GM10248 (cell line): ENCODE data around the gene SACM1L.
"Not testable (repeated sequence)": the region's sequence is repeated elsewhere in the genome, so short reads cannot be mapped to it uniquely, and the experiment has no call there.

ENCODE experiments used
- CTCF ChIA-PET: fragments of 300-600 bp; sonication (Branson Sonifier 250); formaldehyde crosslinking; extraction: SDS; loops from one replicate; lab custom pipeline; 2021; ENCODE audit warnings: antibody characterized with exemption; lab: Yijun Ruan, JAX
- POLR2A ChIA-PET: fragments of 350-650 bp; sonication (Branson Sonifier 250); formaldehyde crosslinking; extraction: SDS; loops from one replicate; lab custom pipeline; 2020; ENCODE audit warnings: antibody characterized with exemption; lab: Yijun Ruan, JAX
- DNase-seq: peaks from one replicate; pipeline ENCODE4 v3.0.0; 2012; ENCODE audit errors: extremely low spot score
- CTCF ChIP-seq: IDR thresholded peaks from 2 replicates; pipeline ENCODE4 v1.5.1; 2012; ENCODE audit warnings: mild to moderate bottlenecking, low read depth; ENCODE audit errors: extremely low read depth, missing control alignments, control extremely low read depth

The SACM1L gene

DNA sequence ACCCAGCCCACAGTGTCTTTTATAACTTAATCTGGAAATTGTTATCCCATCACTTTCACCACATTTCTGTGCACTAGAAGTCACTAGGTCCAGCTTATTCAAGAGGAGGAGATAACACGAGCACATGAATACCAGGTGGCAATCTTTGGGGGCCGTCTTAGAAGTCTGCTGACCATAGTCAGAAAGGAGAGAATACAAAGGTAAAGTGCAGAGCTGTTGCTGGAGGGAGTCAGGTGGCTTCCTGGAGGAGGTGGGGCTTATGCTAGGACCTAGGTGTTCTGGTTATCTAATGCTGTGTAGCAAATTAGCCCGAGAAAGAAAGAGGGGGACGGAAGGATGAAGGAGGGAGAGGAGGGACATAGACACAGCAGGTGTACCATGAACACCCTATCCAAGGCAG, 60.7 kb downstream of the SACM1L start:
- DNase-seq: no peak
- POLR2A ChIA-PET: no interaction called here
- CTCF ChIA-PET: interaction anchor here (1.1 to 2.3 kb wide), 7 partner anchors 9 to 335 kb away, joined by 3 to 8 read pairs (median 4); no protein-coding TSS in a partner anchor
- no peak for TF ChIP-seq CTCF

- CTCF ChIA-PET: interaction anchor here (1.0 to 1.6 kb wide), 4 partner anchors 10 to 333 kb away, joined by 3 to 5 read pairs (median 3); no protein-coding TSS in a partner anchor
- DNase-seq: no peak
- POLR2A ChIA-PET: no interaction called here
- TF ChIP-seq CTCF: no peak
These were observed 62.5 kb downstream of the SACM1L start for GRCh38 chr3:45751537-45752242.

DNA sequence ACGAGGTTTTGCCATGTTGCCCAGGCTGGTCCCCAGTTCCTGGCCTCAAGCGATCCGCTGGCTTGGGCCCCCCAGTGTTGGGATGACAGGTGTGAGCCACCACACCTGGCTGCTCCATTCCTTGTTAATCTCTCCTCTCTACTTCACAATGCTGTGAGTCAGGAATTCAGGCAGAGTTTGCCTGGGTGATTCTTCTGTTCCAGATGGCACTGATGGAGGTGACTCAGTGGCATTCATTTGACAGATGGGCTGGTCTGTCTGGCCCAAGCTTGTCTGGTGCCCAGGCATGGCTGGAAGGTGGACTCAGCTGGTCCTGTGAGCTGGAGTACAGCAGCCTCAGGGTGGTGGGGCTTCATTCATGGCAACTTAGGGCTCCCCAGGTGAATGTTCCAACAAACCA, 63.9 kb downstream of the SACM1L start:
- ChIA-PET POLR2A (no interaction called here), CTCF (interaction anchor here (1.1 to 3.8 kb wide), 5 partner anchors 8 to 325 kb away, joined by 3 to 15 read pairs (median 3); no protein-coding TSS in a partner anchor)
- no peak for DNase-seq
- TF ChIP-seq CTCF: no peak

GRCh38 chr3:45754461-45754860, 65.3 kb downstream of the SACM1L start:
- DNase-seq: no peak
- TF ChIP-seq CTCF: no peak
- ChIA-PET POLR2A (no interaction called here), CTCF (interaction anchor here (1.2 to 3.8 kb wide), 4 partner anchors 27 to 329 kb away, joined by 3 to 15 read pairs (median 4); no protein-coding TSS in a partner anchor)

DNA sequence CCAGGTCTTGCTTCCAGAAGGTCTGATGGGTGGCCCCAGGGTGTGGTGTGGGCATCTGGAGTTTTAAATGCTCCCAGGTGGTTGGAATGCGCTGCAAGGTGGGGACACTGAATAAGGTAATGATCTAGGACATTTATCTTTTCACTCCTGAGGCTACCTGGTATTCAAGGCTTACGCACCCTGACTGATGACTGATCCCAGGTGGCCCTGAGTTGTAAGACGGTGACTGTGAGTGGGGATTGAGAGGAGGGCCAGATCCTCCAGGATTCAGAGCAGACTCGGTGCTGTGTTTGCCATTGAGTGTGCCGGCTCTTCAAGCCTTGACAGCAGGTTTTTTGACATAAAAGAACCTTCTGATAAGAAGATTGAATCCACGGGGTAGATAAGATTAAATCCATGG, 66.9 kb downstream of the SACM1L start:
- TF ChIP-seq CTCF: no peak
- no peak for DNase-seq
- POLR2A ChIA-PET: no interaction called here
- CTCF ChIA-PET: interaction anchor here (3.8 kb wide), 1 partner anchor 173 kb away, joined by 15 read pairs; no protein-coding TSS in a partner anchor

DNA sequence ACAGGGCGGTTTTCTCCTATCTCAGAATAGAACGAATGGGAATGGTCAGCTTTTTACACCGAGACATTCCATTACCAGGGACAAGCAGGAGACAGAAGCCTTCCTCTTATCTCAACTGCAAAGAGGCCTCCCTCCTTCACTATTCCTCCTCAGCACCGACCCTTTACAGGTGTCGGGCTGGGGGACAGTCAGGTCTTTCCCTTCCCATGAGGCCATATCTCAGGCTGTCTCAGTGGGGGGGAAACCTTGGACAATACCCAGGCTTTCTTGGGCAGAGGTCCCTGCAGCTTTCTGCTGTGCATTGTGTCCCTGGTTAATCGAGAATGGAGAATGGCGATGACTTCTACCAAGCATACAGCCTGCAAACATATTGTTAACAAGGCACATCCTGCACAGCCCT, 67.9 kb downstream of the SACM1L start:
- CTCF ChIA-PET, POLR2A ChIA-PET, DNase-seq: not testable (repeated sequence)

GRCh38 chr3:45758871-45759270, 69.7 kb downstream of the SACM1L start:
- ChIA-PET CTCF (interaction anchor here (1.7 to 7.8 kb wide), 8 partner anchors 9 to 319 kb away, joined by 4 to 155 read pairs (median 42); partner anchors contain the start of gene SACM1L), POLR2A (no interaction called here)
- no peak for TF ChIP-seq CTCF
- DNase-seq: no peak
